Islet precursor cell (in vitro differentiated cells): ENCODE data around the gene ITPKB.
A peak's percentile ranks its signal among the peaks of the same experiment; 100 is the strongest.
"Not testable (repeated sequence)": the region's sequence is repeated elsewhere in the genome, so short reads cannot be mapped to it uniquely, and the experiment has no call there.

ENCODE experiments used
- DNase-seq: peaks from one replicate; pipeline ENCODE4 v3.0.0-alpha.2; 2018

Gene ITPKB

DNA sequence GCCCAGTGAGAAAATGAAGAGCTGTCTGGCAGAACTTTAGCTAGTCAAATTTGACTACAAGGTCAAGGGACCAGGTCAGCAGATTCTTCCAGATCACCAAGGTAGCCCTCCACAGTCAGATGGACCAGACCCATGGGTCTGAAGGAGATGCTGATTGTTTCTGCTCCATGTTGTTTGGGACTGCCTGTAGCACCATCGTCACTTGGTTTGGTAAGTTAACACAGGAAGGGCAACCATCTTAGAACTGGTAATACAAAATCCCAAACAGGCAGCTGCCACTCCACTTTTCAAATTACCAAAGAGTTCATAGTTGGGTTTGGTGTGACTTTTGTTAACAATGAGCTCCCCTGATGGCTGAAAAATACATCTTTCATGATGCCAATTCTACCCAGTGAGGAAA lies 9.0 kb downstream of the ITPKB start:
- DNase-seq = no peak

DNA sequence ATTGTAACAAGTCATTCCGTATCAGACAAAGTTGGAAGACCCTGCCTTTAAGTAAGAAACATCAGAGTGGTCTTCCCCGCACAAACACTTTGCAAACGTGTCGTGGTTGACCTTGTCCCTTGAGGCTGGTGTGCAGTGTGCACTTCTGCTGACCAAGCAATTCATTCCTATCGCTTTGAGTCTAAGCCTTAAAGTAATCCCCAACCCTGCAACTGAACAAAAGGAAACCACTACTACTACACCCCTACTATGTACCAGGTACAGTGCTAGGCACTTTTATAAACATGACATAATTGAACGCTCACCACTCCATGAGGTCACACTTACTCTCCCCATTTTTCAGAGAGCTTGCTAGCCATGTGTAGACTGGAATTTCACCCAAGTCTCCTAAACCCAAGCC lies 10.6 kb downstream of the ITPKB start:
- DNase-seq = peak; percentile 35

DNA sequence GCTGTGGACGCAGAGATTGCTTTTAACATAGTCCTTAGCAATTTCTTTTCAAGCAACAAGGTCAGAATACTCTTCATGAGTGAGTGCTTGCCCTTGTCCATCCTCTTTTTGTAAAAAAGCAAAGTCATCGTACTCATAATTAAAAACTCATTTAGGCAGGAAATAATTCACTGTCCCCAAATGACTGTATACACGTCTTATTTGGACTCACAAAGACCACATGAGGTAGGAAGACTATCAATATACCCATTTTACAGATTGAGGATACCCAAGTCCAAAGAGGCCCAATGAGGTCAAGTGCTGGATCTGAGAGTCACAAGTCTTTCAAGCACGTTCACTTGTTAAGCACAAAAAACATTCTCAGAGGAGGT lies 13.2 kb downstream of the ITPKB start:
- DNase-seq = no peak

DNA sequence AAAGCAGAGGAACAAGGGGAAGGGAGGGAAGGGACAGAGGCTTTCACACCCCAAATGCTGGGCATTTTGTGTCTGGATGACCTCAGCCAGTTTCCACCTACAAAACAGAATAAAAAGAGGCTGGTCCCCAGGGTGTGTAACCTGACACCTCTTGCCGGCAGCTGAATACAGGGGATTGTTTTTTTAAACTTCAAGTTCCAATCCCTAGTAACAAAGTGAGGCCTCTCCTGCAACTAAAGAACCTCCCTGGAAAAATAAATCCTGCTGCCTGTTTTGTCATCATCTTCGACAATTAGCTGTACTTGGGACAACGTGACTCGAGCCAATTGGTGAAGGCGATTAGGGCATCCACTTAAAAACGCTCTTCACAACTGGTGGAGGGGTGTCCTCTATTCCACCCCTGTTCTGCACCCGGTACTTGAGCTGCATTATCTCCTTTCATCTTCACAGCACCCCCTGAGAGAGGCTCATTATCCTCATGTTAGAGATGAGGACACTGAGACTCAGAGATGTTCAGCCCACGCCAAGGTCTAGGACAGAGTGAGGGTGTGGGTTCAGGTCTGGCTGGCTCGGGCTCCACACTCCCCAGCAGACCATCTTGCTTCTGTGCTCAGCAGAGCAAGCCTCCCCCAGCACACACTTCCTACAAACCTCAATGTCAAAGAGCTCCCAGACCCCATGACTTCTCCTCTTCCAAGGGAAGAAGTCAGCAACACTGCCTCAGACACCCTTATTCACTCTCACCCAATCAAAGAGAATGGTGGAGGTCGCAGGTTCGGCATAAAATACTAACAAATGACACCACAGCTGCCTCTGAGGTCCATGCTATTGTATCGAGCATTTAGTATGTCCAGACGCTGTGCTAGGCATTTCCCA lies 15.2 kb downstream of the ITPKB start:
- DNase-seq = peak; percentile 76

DNA sequence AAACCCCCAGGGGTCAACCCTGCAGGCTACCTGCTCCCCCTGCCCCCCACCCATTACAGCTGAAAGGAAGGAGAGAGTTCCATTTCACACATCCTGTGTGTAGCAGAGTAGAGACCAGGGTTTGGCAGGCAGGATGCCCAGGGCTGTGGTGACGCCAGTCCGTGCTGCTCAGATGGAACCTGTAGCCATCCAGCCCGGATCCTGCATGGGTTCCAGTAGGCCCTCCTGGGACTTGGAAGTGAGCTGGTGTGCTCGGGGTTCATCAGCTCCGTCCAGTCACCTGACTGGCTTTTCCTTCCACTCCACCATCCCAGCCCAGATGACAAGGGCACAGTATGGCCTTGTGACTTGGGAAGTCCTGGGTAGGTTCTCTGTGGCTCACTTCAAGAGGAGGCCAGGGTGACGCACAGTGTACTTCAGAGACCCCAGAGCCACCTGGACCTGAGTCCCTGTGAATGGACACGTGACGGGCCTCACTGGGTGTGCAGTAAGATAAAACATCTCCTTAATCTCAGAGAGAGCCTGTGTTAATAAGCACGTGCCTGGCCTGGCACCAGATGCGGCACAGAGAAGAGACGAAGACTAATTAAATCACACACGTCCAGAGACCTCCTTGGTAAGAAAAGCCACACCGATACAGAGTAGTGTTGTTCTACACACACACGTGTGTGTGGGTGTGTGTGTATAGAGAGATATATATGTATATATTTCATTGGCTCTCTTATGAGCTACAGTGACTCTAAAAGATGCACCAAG lies 16.0 kb downstream of the ITPKB start:
- DNase-seq = peak; percentile 41

DNA sequence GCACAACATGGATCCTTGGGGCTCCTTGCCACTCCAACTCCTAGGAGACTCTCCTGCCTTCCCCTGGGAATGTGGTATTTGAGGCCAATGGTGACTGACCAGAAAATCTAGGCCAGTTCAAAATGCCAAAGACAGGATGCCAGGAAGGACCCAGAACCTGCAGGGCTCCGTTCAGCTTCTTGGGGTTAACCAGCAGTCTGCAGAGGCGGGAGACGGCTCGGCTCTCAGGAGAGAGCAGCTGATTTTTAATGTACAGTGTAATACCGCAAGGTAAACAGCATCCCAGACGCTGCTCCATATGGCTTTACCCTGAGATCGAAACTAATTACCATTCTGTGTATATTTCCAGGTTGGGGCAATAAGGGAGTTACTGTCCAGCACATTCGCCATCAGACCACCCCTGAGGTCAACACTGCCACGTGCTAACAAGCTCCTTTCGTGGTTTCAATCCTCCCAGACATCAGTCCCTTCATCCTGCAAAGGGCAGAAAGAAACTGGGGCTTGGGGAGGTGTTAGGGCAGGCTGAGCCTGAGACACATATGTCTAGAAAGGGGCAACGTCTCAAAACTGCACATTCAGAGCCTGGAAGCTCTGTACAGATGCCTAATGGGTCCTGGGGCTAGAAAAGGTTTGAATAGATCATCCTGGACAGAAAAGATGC lies 16.7 kb downstream of the ITPKB start:
- peak; percentile 38 for DNase-seq

DNA sequence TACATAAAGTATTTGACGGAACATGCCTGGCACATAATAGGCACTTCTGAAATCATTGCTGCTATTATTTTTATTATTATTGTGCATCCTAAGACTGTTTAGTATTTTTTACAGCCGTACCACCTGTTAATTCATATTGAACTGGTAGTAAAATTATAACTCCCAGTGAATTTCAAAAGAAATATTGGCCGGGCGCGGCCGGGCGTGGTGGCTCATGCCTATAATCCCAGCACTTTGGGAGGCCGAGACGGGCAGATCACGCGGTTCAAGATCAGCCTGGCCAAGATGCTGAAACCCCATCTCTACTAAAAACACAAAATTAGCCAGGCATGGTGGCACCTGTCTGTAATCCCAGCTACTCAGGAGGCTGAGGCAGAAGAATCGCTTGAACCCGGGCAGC lies 18.5 kb downstream of the ITPKB start:
- not testable (repeated sequence) for DNase-seq

DNA sequence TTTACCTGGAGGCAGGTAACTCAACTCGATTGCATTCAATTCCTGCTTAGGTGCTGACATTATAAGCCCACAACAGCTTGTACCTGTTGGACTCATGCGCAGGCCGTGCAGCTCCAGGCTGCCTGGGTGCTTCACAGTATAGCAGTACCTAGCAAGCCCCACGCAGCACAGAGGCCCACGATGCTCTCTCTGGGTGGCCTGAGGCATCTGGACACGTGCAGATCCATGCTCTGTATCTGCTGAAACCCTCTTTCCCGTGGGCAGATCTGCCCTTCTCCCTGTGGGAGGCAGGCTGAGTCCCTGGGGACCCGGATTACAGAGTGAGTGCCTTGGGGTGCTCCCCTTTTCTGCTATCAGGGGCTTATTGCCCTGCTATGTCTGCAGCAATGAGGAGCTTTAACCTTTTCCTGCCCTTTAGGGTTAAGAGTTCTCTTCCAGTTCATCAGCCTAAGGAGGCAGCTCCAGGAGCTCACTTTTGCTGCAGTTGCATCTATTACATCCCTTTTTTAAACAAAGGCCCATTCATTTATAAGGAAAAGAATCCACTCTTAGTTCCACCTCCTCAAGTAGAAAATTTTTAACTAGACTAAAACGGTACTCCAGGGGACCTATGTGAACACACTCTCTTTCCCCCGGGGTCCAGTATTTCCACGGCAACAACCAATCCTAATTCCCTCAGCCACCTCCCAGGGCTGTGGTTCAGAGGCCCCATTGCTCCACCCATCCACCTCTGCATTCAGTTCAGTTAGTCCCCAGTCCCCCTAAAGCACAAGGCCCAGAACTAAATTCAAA lies 19.3 kb downstream of the ITPKB start:
- DNase-seq = peak; percentile 51

DNA sequence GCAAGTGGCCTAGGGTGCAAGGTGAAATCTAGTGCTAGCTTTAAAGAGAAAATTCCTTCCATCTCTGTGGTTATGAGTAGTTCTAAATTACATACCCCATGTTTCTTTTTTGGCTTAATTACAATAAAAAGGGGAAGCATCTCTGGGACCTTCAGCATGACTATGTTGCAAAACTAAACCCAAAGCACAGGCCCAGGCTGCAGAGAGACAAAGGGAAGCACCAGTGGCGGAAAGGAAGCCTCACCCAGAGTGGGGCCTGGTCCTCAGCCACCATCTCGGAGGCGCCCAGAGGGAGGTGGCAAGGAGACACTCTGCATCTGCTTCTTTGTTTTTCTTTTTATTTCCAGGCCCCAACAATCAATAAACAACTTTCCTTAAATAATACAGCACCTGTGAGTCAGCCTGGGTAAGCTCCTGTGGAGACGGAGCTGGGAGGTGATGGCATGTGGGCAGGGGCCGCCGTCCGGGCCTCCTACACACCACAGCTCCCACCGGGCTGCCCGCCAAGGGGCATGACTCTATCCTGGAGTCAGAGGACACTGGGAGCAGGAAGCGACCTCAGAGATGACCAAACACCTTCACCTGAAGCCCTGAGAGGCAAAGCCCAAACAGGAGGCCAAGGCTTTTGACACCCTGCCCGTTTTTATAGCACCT lies 21.7 kb downstream of the ITPKB start:
- peak; percentile 38 for DNase-seq

DNA sequence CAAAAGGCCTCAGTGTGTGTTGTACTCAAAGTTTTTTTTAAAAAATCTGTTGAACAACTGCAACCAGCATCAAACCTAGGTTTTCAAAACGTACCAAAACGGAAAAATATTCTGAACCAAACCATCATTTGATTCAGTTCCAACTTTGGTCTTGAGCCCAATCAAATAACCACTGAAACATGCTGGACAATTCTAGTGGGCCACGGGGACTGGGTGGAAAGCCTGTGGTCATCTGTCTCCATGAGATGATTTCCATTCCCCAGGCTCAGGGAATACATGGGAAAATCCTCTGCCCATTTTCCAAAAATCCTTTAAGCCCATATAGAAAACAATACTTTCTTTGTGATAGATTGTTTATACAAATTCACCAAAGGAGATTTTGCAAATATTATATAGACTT lies 22.5 kb downstream of the ITPKB start:
- no peak for DNase-seq

DNA sequence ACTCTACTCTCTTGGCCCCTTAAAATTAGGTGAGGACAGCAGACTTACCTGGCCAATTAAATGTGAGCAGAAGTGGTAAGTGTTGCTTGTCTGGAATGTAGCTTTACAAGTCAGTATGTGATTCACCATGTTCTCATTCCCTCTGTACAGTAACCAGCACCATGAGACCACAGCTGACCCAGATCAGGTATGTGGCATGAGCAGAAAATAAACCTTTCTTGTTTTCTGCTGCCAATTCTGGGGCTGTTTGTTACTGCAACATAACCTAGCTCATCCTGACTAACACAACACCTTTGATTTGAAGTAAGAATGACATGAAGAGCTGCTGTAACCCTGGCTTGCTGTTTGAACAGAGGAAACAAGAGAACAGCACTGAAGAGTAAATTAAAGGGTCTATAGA lies 24.9 kb downstream of the ITPKB start:
- DNase-seq = peak; percentile 57

DNA sequence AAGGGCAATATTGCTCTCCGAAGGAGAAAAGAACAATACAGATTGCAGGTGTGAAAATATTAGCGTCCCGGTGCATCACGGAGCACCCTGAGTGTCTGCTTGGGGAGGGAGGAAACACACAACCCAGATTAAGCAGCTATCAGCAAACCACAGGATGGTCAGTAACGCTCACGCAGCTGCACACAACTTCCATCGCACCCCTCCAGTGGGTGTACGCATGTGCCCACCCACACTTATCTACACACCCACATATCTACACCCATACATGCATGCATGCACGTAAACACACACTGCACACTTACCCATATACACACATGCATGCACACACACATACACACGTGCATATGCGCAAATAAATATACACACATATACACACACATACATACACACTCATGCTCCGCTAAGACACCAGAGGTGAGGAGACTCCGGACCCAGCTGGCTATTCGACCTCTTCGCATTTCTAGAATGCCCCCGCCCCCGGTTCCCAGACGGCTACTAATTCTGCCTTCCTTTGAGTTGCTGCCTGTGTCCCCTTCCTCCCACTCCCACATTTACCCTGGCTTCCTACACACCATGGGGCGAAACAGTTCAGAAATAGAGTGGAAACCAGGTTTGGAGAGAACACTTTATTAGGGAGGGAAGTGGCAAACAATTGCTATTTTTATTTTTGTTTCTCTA lies 26.2 kb downstream of the ITPKB start:
- DNase-seq = no peak

DNA sequence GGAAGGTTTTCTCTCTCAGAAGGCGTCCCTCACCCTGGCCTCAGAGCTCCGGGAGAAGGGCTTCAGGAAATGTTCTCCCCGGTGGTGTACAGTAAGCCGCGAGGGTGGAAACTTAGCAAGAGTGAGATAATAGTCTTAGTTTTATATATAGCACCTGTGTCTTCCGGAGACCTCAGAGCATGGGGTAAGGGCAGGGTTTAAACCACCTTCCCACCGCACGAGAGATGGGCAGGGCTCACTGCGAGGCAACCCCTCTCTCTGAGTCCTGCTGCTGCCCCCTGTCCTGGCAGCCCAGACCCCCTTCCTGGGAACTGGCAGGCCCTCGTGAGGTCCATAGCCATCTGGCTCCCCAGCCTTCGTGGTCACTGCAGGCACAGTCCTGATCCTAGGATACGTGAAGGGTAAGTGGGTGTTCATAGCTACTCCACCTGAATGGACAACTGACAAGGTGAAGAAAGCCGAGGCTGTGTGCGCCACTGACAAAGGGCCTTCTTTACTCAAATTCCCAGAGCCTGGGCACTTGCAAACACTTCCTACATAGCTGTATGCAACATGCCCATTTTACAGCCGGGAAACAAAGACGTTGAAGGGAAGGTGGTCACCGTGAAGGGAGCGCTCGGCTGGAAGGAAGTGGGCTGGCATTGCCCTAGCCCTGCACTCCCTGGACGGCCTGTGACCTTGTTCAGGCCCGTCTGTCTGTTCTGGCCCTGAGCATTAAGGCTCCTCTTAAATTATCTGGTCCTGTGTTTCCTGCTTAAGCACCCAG lies 26.9 kb downstream of the ITPKB start:
- no peak for DNase-seq

DNA sequence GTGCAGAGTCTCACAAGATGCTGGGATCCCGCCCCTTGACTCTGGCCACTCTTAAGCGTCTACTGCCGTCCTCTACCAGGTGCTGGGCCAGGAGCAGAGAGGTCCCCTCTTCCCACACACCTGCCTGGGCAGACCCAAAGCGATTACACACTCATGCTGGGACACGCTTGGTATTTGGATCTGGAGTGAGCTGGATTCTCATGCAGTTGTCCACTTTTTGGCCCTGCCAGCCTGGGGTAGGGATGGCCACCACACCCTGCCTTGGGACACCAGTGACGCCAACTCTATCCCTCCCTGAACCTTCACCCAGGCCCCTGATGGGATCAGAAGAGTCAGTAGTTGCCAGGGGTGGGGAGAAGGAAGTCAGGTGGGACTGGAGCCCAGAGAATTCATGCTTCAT lies 28.6 kb downstream of the ITPKB start:
- DNase-seq = no peak

DNA sequence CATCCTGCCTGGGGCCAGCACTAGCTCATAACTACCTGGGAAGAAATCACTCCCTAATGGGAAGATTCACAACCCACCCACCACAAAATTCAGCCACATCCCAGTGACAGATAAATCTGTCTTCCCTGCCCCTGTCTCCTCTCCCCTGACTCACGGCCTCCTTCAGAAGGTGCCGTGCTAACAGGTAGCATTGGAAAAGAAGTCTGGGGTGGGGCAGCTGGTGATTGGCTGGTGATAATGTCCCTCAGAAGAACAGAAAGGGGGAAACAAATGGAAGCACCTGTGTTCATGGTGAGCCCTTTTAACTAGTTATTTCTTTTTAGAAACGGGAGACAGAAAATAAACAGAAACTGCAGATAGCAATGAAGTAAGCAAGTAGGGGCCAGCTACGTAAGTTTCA lies 29.1 kb downstream of the ITPKB start:
- no peak for DNase-seq

DNA sequence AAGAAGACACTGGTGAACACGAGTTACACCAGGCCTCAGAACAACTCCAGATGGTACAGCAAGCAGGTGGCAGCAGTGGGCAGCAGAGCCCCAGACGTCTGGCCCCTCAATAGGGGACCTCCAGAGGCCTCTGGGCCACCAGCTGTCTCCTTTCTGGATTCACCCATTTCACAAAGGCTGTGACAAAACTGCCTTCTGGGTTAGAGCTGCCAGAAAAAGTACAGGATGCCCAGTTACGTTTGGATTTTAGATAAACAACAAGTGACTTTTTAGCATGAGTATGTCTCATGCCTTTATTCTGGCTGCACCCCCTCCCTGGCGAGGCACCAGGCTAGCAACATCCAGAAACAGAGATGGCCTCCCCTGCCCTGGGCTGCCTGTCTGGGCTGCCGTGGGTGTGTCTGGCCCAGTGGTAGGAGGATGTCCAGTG lies 30.1 kb downstream of the ITPKB start:
- DNase-seq = no peak

DNA sequence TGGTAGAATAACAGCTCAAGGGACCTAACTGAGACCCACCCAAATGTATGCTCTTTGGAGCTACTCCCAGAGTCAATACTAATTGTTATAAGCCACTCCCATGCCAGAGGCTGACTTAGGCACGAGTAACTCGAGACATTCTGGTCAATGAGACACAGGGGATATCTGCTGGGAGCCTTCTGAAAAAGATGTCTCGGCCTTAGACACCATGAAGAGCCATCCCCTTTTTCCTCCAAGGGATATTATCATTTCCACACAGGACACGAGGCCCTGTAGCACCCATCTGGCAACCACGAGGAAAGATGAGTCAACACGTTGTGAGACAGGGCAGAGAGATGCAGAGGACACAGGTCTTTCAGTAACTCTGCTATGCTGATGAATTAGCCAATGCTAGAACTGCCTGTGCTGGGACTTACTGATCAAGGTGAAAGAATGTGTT lies 30.7 kb downstream of the ITPKB start:
- DNase-seq = peak; percentile 72

DNA sequence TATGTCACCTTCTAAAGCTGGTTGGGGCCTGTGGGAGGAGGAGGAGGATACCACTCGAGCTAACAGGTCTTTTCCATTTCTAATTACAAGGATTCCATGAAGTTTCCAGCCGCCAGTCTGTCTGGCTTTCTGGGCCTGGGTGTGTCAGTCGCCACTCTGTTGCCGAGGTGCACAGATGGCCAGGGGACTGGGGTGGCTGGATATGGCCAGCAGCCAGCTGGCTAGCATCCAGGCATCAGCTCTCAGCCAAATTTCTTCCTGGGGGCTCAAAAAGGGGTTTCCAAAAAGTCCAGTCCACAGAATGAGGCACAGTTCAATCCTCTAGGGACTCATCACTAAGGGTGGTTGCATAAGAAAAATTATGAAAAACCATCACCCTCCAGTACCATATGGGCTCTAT lies 32.4 kb downstream of the ITPKB start:
- DNase-seq = no peak

DNA sequence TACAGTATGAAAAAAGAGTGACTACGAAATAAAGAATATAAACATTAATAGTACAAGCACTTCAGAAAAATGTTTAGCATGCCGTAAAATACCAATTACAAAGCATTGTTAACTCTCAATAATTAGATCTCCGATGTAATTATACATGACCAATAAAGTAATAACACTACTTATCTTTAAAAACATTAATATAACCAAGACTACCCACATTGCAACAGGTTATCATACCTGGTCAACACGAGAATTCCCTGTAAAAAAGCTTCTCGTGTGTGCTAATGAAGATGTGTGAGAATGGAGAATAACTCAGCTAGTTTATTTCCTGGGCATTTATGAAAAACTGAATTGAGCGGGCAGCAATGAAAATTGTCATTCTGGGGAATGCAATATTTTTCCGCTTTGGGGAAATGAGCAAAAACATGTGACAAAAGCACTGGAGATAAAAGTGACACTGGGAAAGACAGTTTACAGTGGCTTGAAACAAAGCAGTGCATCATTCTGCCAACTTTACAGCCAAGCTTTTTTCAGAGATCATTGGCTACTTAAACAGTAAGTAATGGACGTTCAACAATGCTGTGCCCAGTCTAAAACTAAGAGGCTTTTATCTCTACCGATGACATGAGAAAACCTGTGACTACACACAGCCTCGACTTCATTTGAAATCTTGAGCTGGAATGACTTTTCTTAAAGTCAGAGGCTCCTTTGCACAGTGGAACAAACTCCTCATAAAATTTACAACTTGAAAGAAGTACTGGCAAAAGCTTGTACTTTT lies 34.7 kb downstream of the ITPKB start:
- DNase-seq = no peak
